Osteocyte (in vitro differentiated cells): ENCODE results near the gene RALGAPB. TPM values are rescaled to one million over a fixed set of nuclear protein-coding genes. Genes with fewer than 3 reads are reported as not detected.
"Not testable (repeated sequence)": the region's sequence is repeated elsewhere in the genome, so short reads cannot be mapped to it uniquely, and the experiment has no call there.

ENCODE experiments used
- DNase-seq: peaks from one replicate; pipeline ENCODE4 v3.0.0; 2021; ENCODE audit warnings: mixed read lengths; ENCODE audit not compliant: unreplicated experiment; ENCODE audit errors: extremely low spot score
- H3K27ac Mint-ChIP-seq: one replicate; pipeline ENCODE4 v1.8.0; 2021; ENCODE audit warnings: mild to moderate bottlenecking, mixed read lengths; ENCODE audit not compliant: unreplicated experiment
- H3K27me3 Mint-ChIP-seq: one replicate; pipeline ENCODE4 v1.8.0; 2021; ENCODE audit warnings: mixed read lengths; ENCODE audit not compliant: unreplicated experiment
- H3K36me3 Mint-ChIP-seq: one replicate; pipeline ENCODE4 v1.8.0; 2021; ENCODE audit warnings: mixed read lengths; ENCODE audit not compliant: unreplicated experiment
- H3K4me1 Mint-ChIP-seq: one replicate; pipeline ENCODE4 v1.8.0; 2021; ENCODE audit warnings: mixed read lengths; ENCODE audit not compliant: unreplicated experiment
- H3K4me3 Mint-ChIP-seq: one replicate; pipeline ENCODE4 v1.8.0; 2021; ENCODE audit warnings: mild to moderate bottlenecking, moderate library complexity, mixed read lengths; ENCODE audit not compliant: unreplicated experiment
- H3K9me3 Mint-ChIP-seq: one replicate; pipeline ENCODE4 v1.8.0; 2021; ENCODE audit warnings: mixed read lengths; ENCODE audit not compliant: unreplicated experiment
- CTCF ChIP-seq: fragments of 200-600 bp; sonication (generic); IDR thresholded peaks from 2 replicates; pipeline ENCODE4 v1.5.0; 2021; ENCODE audit warnings: antibody characterized with exemption, mild to moderate bottlenecking, moderate library complexity
- total RNA-seq: library from RNA; stranded (reverse); gene quantifications from 2 replicates; pipeline ENCODE4 v1.2.1, GENCODE V29; 2021

RALGAPB gene
- total RNA-seq, 1 donor from 2014 or later = 36.8 TPM

GRCh38 chr20:38433304-38433972 is 39.2 kb upstream of the RALGAPB start:
- Mint-ChIP-seq H3K27ac (peak overlapping the region; percentile 93), H3K27me3 (no peaks in the 10 kb centered on the region), H3K36me3 (peaks cover 30% of the 10 kb centered on the region), H3K9me3 (no peaks in the 10 kb centered on the region), H3K4me3 (peak overlapping the region; percentile 93), H3K4me1 (peaks cover 23% of the 10 kb centered on the region)
- DNase-seq = no peak
- no peak for TF ChIP-seq CTCF

GRCh38 chr20:38434301-38434741 is 38.3 kb upstream of the RALGAPB start:
- Mint-ChIP-seq H3K4me3 (peak overlapping the region; percentile 93), H3K27me3 (peaks cover 6% of the 10 kb centered on the region), H3K36me3 (peaks cover 22% of the 10 kb centered on the region), H3K27ac (peak overlapping the region; percentile 93), H3K9me3 (no peaks in the 10 kb centered on the region), H3K4me1 (peaks cover 23% of the 10 kb centered on the region)
- no peak for TF ChIP-seq CTCF
- DNase-seq = no peak

- Mint-ChIP-seq H3K27me3 (peaks cover 6% of the 10 kb centered on the region), H3K27ac (peak within 1 kb of the TSS; percentile 93), H3K36me3 (peaks cover 17% of the 10 kb centered on the region), H3K4me1 (peaks cover 23% of the 10 kb centered on the region), H3K4me3 (peak within 1 kb of the TSS; percentile 93), H3K9me3 (no peaks in the 10 kb centered on the region)
- DNase-seq = peak; percentile 96
- TF ChIP-seq CTCF = peak; percentile 99
Observed at GRCh38 chr20:38434770-38435554, 37.7 kb upstream of the RALGAPB start, which contains the start of gene SNHG17. Gene SNHG17, minus strand, starts transcription at chr20:38435328.

GRCh38 chr20:38435555-38435939 is 37.1 kb upstream of the RALGAPB start:
- H3K9me3 Mint-ChIP-seq = no peaks in the 10 kb centered on the region
- DNase-seq = no peak
- peaks cover 17% of the 10 kb centered on the region for H3K36me3 Mint-ChIP-seq
- peak overlapping the region; percentile 93 for H3K4me3 Mint-ChIP-seq
- peak overlapping the region; percentile 93 for H3K27ac Mint-ChIP-seq
- H3K27me3 Mint-ChIP-seq = peaks cover 6% of the 10 kb centered on the region
- no peak for TF ChIP-seq CTCF
- H3K4me1 Mint-ChIP-seq = peaks cover 23% of the 10 kb centered on the region

- no peak overlapping the region for H3K4me3 Mint-ChIP-seq
- H3K27ac Mint-ChIP-seq = no peak overlapping the region
- DNase-seq = no peak
- no peak for TF ChIP-seq CTCF
- H3K9me3 Mint-ChIP-seq = no peaks in the 10 kb centered on the region
- H3K36me3 Mint-ChIP-seq = peaks cover 4% of the 10 kb centered on the region
- peaks cover 27% of the 10 kb centered on the region for H3K4me1 Mint-ChIP-seq
- H3K27me3 Mint-ChIP-seq = peaks cover 6% of the 10 kb centered on the region
Observed at GRCh38 chr20:38437796-38438195, 34.8 kb upstream of the RALGAPB start.

- not testable (repeated sequence) for H3K27ac Mint-ChIP-seq, H3K27me3 Mint-ChIP-seq, H3K9me3 Mint-ChIP-seq, DNase-seq, H3K36me3 Mint-ChIP-seq, H3K4me3 Mint-ChIP-seq
- peaks cover 11% of the 10 kb centered on the region for H3K4me1 Mint-ChIP-seq
Observed at GRCh38 chr20:38441110-38441509, 31.5 kb upstream of the RALGAPB start.
